ENCODE results near the gene HLA-DMA. TPM values are rescaled to one million over a fixed set of nuclear protein-coding genes. Genes with fewer than 3 reads are reported as not detected.

The HLA-DMA gene
- total RNA-seq, 1 donor from 2014 or later: 5.4 TPM

DNA sequence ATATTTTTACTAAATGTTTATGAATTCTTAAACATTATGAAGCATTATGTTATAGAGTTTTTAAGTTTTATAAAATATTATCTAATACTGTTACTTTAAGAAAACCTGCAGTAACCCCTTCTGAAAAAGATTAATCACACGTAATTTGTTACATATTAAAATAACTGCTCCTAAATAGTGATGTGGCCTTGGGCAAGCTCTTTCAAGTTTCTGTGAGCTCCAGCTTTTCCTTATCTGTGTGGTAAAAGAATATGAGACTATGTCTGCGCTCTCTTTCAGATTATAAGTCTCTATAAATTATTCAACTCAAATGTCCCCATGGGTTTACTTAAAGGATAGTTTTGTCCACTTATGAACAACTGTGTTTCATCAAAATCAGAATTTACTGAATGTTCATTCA lies 44.0 kb downstream of the HLA-DMA start:
- DNase-seq (ENCODE audit: low spot score): no peak
- Mint-ChIP-seq H3K27ac (ENCODE audit: unreplicated experiment) (no peak overlapping the region), H3K4me1 (ENCODE audit: low read depth) (peaks cover 7% of the 10 kb centered on the region), H3K27me3 (ENCODE audit: low read depth) (peaks cover 4% of the 10 kb centered on the region), H3K4me3 (ENCODE audit: unreplicated experiment) (no peak overlapping the region), H3K9me3 (ENCODE audit: low read depth) (no peaks in the 10 kb centered on the region), H3K36me3 (ENCODE audit: low read depth) (peaks cover 1% of the 10 kb centered on the region)
- TF ChIP-seq, protein P1, sequence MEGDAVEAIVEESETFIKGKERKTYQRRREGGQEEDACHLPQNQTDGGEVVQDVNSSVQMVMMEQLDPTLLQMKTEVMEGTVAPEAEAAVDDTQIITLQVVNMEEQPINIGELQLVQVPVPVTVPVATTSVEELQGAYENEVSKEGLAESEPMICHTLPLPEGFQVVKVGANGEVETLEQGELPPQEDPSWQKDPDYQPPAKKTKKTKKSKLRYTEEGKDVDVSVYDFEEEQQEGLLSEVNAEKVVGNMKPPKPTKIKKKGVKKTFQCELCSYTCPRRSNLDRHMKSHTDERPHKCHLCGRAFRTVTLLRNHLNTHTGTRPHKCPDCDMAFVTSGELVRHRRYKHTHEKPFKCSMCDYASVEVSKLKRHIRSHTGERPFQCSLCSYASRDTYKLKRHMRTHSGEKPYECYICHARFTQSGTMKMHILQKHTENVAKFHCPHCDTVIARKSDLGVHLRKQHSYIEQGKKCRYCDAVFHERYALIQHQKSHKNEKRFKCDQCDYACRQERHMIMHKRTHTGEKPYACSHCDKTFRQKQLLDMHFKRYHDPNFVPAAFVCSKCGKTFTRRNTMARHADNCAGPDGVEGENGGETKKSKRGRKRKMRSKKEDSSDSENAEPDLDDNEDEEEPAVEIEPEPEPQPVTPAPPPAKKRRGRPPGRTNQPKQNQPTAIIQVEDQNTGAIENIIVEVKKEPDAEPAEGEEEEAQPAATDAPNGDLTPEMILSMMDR (IDR thresholded peaks at IDR 0.05): no peak

DNA sequence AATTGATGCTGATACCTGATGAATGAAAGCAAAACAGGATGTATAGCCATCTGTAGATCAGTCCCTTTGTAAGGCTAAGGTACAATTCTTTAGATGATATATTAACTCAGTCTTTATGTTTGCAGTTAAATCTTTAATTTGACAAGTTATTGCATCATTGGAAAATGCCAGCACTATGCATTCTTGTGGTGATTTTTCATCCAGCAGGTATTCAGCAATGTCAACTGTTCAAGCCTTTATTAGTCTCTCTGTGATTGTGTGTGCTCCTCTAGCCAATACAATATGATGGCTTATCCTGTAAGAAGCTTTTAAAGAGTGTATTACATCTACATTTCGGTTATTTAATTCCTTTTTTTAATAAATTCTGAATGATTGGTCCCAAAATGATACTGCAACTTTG lies 46.4 kb downstream of the HLA-DMA start:
- DNase-seq (ENCODE audit: low spot score): no peak

DNA sequence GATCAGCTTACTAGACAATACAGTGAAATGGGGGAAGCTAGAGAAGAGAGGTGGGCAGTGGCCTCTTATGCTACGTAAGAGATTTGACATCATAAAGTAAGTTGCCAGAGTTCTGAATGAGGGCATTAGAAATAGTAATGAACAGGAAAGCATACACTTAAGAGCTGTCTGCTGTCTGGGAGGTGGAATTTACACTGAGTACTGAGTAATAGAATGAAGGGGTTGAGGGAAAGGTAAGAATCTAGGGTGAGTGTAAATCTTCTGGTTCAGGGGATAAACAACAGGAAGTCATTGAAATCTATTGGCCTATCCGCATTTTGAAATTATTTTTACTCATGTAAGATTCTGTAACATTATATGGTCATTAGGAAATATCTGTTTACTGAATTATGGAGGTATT lies 47.8 kb downstream of the HLA-DMA start:
- no peak for DNase-seq (ENCODE audit: low spot score)
- H3K27me3 Mint-ChIP-seq (ENCODE audit: low read depth): no peaks in the 10 kb centered on the region
- peaks cover 5% of the 10 kb centered on the region for H3K36me3 Mint-ChIP-seq (ENCODE audit: low read depth)
- no peak overlapping the region for H3K27ac Mint-ChIP-seq (ENCODE audit: unreplicated experiment)
- H3K4me3 Mint-ChIP-seq (ENCODE audit: unreplicated experiment): no peak overlapping the region
- H3K4me1 Mint-ChIP-seq (ENCODE audit: low read depth): peaks cover 7% of the 10 kb centered on the region
- TF ChIP-seq, protein P1 (IDR thresholded peaks at IDR 0.05): no peak
- H3K9me3 Mint-ChIP-seq (ENCODE audit: low read depth): no peaks in the 10 kb centered on the region

More for the DNA sequence above, 46.4 kb downstream of the HLA-DMA start:
- TF ChIP-seq, protein P1 (IDR thresholded peaks at IDR 0.05): no peak
- H3K27ac Mint-ChIP-seq (ENCODE audit: unreplicated experiment): no peak overlapping the region
- H3K4me1 Mint-ChIP-seq (ENCODE audit: low read depth): peaks cover 7% of the 10 kb centered on the region
- no peaks in the 10 kb centered on the region for H3K27me3 Mint-ChIP-seq (ENCODE audit: low read depth)
- no peak overlapping the region for H3K4me3 Mint-ChIP-seq (ENCODE audit: unreplicated experiment)
- peaks cover under 1% of the 10 kb centered on the region for H3K36me3 Mint-ChIP-seq (ENCODE audit: low read depth)
- no peaks in the 10 kb centered on the region for H3K9me3 Mint-ChIP-seq (ENCODE audit: low read depth)

DNA sequence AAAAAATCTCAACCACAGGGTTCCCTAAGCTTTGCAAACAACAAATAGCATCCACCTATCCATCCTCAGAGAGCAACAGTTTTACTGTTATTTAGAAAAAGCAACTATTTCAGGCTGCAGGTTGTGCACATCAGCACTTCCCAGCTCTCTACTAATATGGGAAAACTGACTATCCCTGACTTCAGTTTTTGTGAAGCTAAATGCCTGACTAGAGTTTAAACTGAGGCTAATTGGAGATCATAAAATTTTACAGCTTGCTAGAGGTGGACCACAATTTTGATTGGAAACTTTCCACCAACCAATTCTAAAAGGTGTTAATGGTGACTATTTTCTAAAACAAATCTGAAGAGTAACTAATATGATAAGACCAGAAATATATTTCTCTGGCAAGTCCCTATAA lies 48.9 kb downstream of the HLA-DMA start:
- H3K27ac Mint-ChIP-seq (ENCODE audit: unreplicated experiment): no peak overlapping the region
- H3K4me3 Mint-ChIP-seq (ENCODE audit: unreplicated experiment): no peak overlapping the region
- no peaks in the 10 kb centered on the region for H3K27me3 Mint-ChIP-seq (ENCODE audit: low read depth)
- no peaks in the 10 kb centered on the region for H3K9me3 Mint-ChIP-seq (ENCODE audit: low read depth)
- TF ChIP-seq, protein P1 (IDR thresholded peaks at IDR 0.05): no peak
- no peak for DNase-seq (ENCODE audit: low spot score)
- H3K36me3 Mint-ChIP-seq (ENCODE audit: low read depth): peaks cover 5% of the 10 kb centered on the region
- peaks cover 7% of the 10 kb centered on the region for H3K4me1 Mint-ChIP-seq (ENCODE audit: low read depth)

Other genes with a start within 250 kb of the HLA-DMA start
- gene HLA-DQA2, start 211.7 kb downstream of the HLA-DMA start, total RNA-seq: not detected in 3 replicates
- not detected in 3 replicates for gene HLA-DQB2, start 189.6 kb downstream of the HLA-DMA start, total RNA-seq
- 0.25 to 0.56 TPM in 2 of 3 replicates, not detected in the other for gene HLA-DOB, start 136.1 kb downstream of the HLA-DMA start, total RNA-seq
- gene TAP2, start 114.4 kb downstream of the HLA-DMA start, total RNA-seq: 16.3 to 28.0 TPM (median 20.3 TPM) in 3 replicates
- 14.6 to 17.4 TPM (median 16.2 TPM) in 3 replicates for gene PSMB8, start 109.0 kb downstream of the HLA-DMA start, total RNA-seq
- gene TAP1, start 99.4 kb downstream of the HLA-DMA start, total RNA-seq: 14.5 to 29.7 TPM (median 26.7 TPM) in 3 replicates
- 0.90 to 1.2 TPM (median 1.2 TPM) in 3 replicates for gene PSMB9, start 98.9 kb downstream of the HLA-DMA start, total RNA-seq
- not detected in 3 replicates for gene HLA-DMB, start 12.1 kb downstream of the HLA-DMA start, total RNA-seq
- gene BRD2, start 15.5 kb upstream of the HLA-DMA start, total RNA-seq: 149 to 165 TPM (median 150 TPM) in 3 replicates
- gene HLA-DOA, start 56.5 kb upstream of the HLA-DMA start, total RNA-seq: not detected in 3 replicates
- 0.65 to 1.3 TPM (median 1.2 TPM) in 3 replicates for gene HLA-DPA1, start 120.6 kb upstream of the HLA-DMA start, total RNA-seq
- 2.8 to 2.9 TPM (median 2.8 TPM) in 3 replicates for gene HLA-DPB1, start 122.9 kb upstream of the HLA-DMA start, total RNA-seq
- 2.8 to 10.0 TPM (median 10.0 TPM) in 3 replicates for gene COL11A2, start 239.4 kb upstream of the HLA-DMA start, total RNA-seq
- 45.1 to 51.5 TPM (median 46.5 TPM) in 3 replicates for gene RXRB, start 247.6 kb upstream of the HLA-DMA start, total RNA-seq
- gene SLC39A7, start 247.8 kb upstream of the HLA-DMA start, total RNA-seq: 222 to 238 TPM (median 225 TPM) in 3 replicates